Mesenchymal stem cell (in vitro differentiated cells and primary cell): Measurements from ENCODE around the gene RPTOR.

Experiments used
- DNase-seq: peaks from one replicate; pipeline ENCODE4 v3.0.0-alpha.2; 2013
- H2AFZ ChIP-seq: one replicate; pipeline ENCODE4 v1.6.1; 2013; ENCODE audit warnings: low read depth, mild to moderate bottlenecking, control low read depth, inconsistent platforms, low read length, moderate library complexity
- H2AK5ac ChIP-seq: 2 replicates; pipeline ENCODE4 v1.6.1; 2013; ENCODE audit warnings: low read length, moderate library complexity, mild to moderate bottlenecking, inconsistent platforms; ENCODE audit not compliant: severe bottlenecking
- H2BK120ac ChIP-seq: one replicate; pipeline ENCODE4 v1.6.1; 2013; ENCODE audit warnings: low read depth, mild to moderate bottlenecking, inconsistent platforms, low read length, moderate library complexity
- H2BK12ac ChIP-seq, 2 experiments: one replicate each; pipeline ENCODE4 v1.6.1; 2013; ENCODE audit warnings: inconsistent platforms in 2 of 2, low read length in 2 of 2, mild to moderate bottlenecking in 2 of 2, moderate library complexity in 2 of 2, control low read depth in 1 of 2
- H2BK15ac ChIP-seq: one replicate; pipeline ENCODE4 v1.6.1; 2013; ENCODE audit warnings: mild to moderate bottlenecking, low read depth, inconsistent platforms; ENCODE audit not compliant: poor library complexity, severe bottlenecking
- H2BK5ac ChIP-seq: 2 replicates; pipeline ENCODE4 v1.6.1; 2013; ENCODE audit warnings: low read depth, mild to moderate bottlenecking, low read length, control low read depth, inconsistent platforms; ENCODE audit not compliant: poor library complexity, severe bottlenecking
- H3K14ac ChIP-seq, 2 experiments: one replicate each; pipeline ENCODE4 v1.6.1; 2013; ENCODE audit warnings: inconsistent platforms in 2 of 2, low read length in 2 of 2, control low read depth in 1 of 2, mild to moderate bottlenecking in 1 of 2, moderate library complexity in 1 of 2
- H3K18ac ChIP-seq, 2 experiments: one replicate each; pipeline ENCODE4 v1.6.1; 2013; ENCODE audit warnings: inconsistent platforms in 2 of 2, low read length in 2 of 2, control low read depth in 1 of 2, low read depth in 1 of 2, mild to moderate bottlenecking in 1 of 2
- H3K23ac ChIP-seq, 2 experiments: one replicate each; pipeline ENCODE4 v1.6.1; 2013; ENCODE audit warnings: inconsistent platforms in 2 of 2, low read length in 2 of 2, mild to moderate bottlenecking in 2 of 2, moderate library complexity in 2 of 2, control low read depth in 1 of 2
- H3K27ac ChIP-seq: 2 replicates; pipeline ENCODE4 v1.5.1; 2013; ENCODE audit warnings: mild to moderate bottlenecking, moderate library complexity, low read length, control low read depth, inconsistent platforms; ENCODE audit not compliant: poor library complexity, severe bottlenecking
- H3K27me3 ChIP-seq, 2 experiments: 2 replicates each; pipeline versions ENCODE4 v1.6.1 to v1.7.0; 2013; ENCODE audit warnings: low read length in 2 of 2, mild to moderate bottlenecking in 2 of 2, moderate library complexity in 2 of 2, control low read depth in 1 of 2, inconsistent platforms in 1 of 2; ENCODE audit not compliant: control insufficient read depth in 1 of 2, insufficient read depth in 1 of 2
- H3K36me3 ChIP-seq, 2 experiments: 2 replicates each; pipeline versions ENCODE4 v1.6.1 to v1.7.0; 2013; ENCODE audit warnings: low read length in 2 of 2, control low read depth in 1 of 2, inconsistent platforms in 1 of 2, low read depth in 1 of 2, mild to moderate bottlenecking in 1 of 2; ENCODE audit not compliant: insufficient read depth in 2 of 2, control insufficient read depth in 1 of 2
- H3K4ac ChIP-seq, 2 experiments: one replicate each; pipeline ENCODE4 v1.6.1; 2013; ENCODE audit warnings: inconsistent platforms in 2 of 2, low read length in 2 of 2, mild to moderate bottlenecking in 2 of 2, moderate library complexity in 2 of 2, control low read depth in 1 of 2, low read depth in 1 of 2
- H3K4me1 ChIP-seq: 2 replicates; pipeline ENCODE4 v1.6.1; 2013; ENCODE audit warnings: low read depth, low read length, control low read depth; ENCODE audit not compliant: control insufficient read depth, insufficient read depth
- H3K4me2 ChIP-seq: 2 replicates; pipeline ENCODE4 v1.6.1; 2013; ENCODE audit warnings: low read length, mild to moderate bottlenecking, inconsistent platforms; ENCODE audit not compliant: poor library complexity, severe bottlenecking
- H3K4me3 ChIP-seq, 2 experiments: 2 replicates each; pipeline versions ENCODE4 v1.5.1 to v1.7.0; 2013; ENCODE audit warnings: low read length in 2 of 2, mild to moderate bottlenecking in 2 of 2, control low read depth in 1 of 2, low read depth in 1 of 2; ENCODE audit not compliant: insufficient read depth in 1 of 2
- H3K79me1 ChIP-seq: replicated peaks from 2 replicates; pipeline ENCODE4 v1.6.1; 2013; ENCODE audit warnings: mild to moderate bottlenecking, control low read depth, low read length, inconsistent platforms; ENCODE audit not compliant: poor library complexity, severe bottlenecking
- H3K9ac ChIP-seq: 2 replicates; pipeline ENCODE4 v1.7.0; 2013; ENCODE audit warnings: mild to moderate bottlenecking, low read length, moderate library complexity
- H3K9me3 ChIP-seq: 2 replicates; pipeline ENCODE4 v1.7.0; 2013; ENCODE audit warnings: mild to moderate bottlenecking, low read length; ENCODE audit not compliant: control insufficient read depth
- H4K8ac ChIP-seq: one replicate; pipeline ENCODE4 v1.6.1; 2013; ENCODE audit warnings: inconsistent platforms, mild to moderate bottlenecking, low read length, moderate library complexity
- H4K91ac ChIP-seq: one replicate; pipeline ENCODE4 v1.6.1; 2013; ENCODE audit warnings: mild to moderate bottlenecking, low read length, inconsistent platforms
- WGBS: methylation state at CpG from one replicate; pipeline ENCODE4 v1.1.7; 2013; ENCODE audit warnings: mixed read lengths; 5-methylcytosine and 5-hydroxymethylcytosine counted together

RPTOR gene

DNA sequence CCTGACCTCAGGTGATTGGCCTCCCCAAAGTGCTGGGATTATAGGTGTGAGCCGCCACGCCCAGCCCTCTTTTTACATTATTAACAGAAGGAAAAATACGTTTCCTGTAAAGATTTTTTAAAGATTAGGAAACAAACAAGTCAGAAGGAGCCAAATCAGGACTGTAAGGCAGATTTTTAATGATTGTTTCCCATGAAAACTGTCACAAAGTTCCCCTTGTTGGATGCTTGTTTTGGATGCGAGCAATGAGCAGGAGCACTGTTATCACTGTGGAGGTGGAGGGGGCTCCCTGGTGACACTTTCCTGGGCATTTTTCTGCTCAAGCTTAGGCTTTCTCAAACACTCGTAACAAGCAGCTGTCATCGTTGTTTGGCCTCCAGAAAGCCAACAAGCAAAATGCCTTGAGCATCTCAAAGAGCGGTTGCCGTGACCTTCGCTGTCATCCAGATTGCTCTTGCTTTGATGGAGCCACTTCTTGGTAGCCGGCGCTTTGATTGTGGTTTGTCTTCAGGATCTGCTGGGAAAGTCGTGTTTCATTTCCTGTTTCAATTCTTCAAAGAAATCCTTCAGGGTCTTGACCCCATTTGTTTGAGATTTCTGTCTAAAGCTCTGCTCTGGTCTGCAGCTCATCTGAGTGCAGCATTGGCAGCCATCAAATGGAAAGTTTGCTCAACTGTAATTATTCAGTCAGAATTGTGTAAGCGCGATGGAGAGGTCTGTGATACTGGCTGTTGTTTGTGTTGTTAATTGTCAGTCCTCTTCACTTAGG, 128.7 kb downstream of the RPTOR start:
- peak overlapping the region in 1 of 2 experiments; percentile 40 for H2BK12ac ChIP-seq
- DNase-seq, result peak; percentile 89
- no peak overlapping the region for H3K4me2 ChIP-seq
- H3K4ac ChIP-seq, result no peak overlapping the region
- 19% methylated on average over 12 of the region's 14 CpGs for WGBS
- H4K91ac ChIP-seq, result no peak overlapping the region
- no peak overlapping the region for H2BK5ac ChIP-seq
- no peak overlapping the region for H2AFZ ChIP-seq
- H3K23ac ChIP-seq, result no peak overlapping the region
- H4K8ac ChIP-seq, result no peak overlapping the region
- no peak overlapping the region for H3K14ac ChIP-seq
- H3K79me1 ChIP-seq, result peaks cover 43% of the 10 kb centered on the region
- H3K9ac ChIP-seq, result no peak overlapping the region
- H3K9me3 ChIP-seq, result peaks cover 2% of the 10 kb centered on the region
- no peak overlapping the region for H2BK15ac ChIP-seq
- H3K4me3 ChIP-seq, result no peak overlapping the region
- no peak overlapping the region for H3K27ac ChIP-seq
- H2BK120ac ChIP-seq, result no peak overlapping the region
- H3K18ac ChIP-seq, result no peak overlapping the region
- H3K27me3 ChIP-seq, result no peaks in the 10 kb centered on the region
- H3K4me1 ChIP-seq, result peaks cover 13% of the 10 kb centered on the region
- H2AK5ac ChIP-seq, result no peak overlapping the region
- peaks cover 0 to 4% of the 10 kb centered on the region in 2 experiments for H3K36me3 ChIP-seq

DNA sequence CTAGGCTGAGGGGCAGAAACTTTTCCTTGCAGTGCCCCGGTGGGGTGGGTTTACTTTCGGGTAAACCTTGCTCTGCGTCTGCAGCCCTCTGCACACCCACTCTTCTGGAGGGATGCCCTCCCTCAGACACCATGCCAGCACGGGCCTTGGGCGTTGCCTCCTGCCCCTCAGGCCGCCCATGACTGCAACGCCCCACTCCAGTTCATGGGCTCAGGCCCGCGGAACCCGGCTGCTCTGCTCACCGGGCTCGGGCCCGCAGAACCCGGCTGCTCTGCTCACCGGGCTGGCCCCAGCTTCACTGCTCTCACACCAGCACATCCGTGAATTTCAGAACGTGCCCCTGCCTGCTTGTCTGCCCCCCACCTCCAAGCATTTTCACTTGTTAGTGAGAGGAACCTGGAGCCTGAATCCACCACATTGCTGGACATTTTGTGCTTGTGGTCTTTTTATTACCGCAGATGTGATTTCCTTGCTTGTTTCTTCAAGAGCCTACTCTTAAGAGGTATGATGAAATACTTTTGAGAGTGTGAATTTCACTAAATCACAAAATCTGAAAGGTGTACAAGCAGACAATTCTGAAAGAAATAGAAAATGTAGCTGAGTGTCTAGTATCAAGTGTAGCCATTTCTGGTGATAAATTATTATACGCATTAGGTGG, 130.9 kb downstream of the RPTOR start:
- Histone ChIP-seq H3K4me2 (no peak overlapping the region), H3K4ac (peak overlapping the region in 1 of 2 experiments; percentile 4), H3K4me1 (peaks cover 15% of the 10 kb centered on the region), H3K27ac (no peak overlapping the region), H2BK12ac (peak overlapping the region in 1 of 2 experiments; percentile 81), H3K9me3 (peaks cover 2% of the 10 kb centered on the region), H2BK15ac (no peak overlapping the region), H2BK120ac (no peak overlapping the region), H3K79me1 (peaks cover 39% of the 10 kb centered on the region), H3K23ac (no peak overlapping the region), H2BK5ac (no peak overlapping the region), H3K4me3 (no peak overlapping the region), H2AFZ (no peak overlapping the region), H3K14ac (no peak overlapping the region), H3K9ac (no peak overlapping the region), H3K18ac (no peak overlapping the region), H3K27me3 (no peaks in the 10 kb centered on the region), H4K91ac (no peak overlapping the region), H3K36me3 (peaks cover 0 to 4% of the 10 kb centered on the region in 2 experiments), H2AK5ac (no peak overlapping the region), H4K8ac (no peak overlapping the region)
- 93% methylated on average over 18 of the region's 19 CpGs for WGBS
- peak; percentile 39 for DNase-seq

DNA sequence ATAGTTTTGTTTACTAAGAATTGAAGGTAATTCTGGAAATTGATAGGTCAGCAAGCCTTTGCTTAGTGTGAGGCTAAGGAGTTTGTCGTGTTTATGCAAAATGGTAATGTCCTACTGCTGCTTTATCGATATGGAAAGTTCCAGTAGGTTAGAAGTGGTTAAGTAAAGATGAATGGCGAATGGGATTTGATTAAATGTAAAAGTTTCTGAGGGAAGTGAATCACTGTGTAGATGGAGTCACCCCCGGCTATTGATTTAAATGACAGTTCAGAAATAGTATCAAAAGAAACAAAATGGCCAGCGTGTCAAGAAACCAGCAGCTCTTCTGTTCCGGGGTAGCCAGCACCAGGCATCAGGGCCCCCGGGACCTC, 131.4 kb downstream of the RPTOR start:
- H2BK15ac ChIP-seq, result no peak overlapping the region
- no peak overlapping the region for H3K23ac ChIP-seq
- no peak overlapping the region for H2AK5ac ChIP-seq
- peak overlapping the region; percentile 24 to 51 for H2BK12ac ChIP-seq
- no peak overlapping the region for H3K4me2 ChIP-seq
- no peak for DNase-seq
- H2AFZ ChIP-seq, result no peak overlapping the region
- H2BK120ac ChIP-seq, result no peak overlapping the region
- peaks cover 39% of the 10 kb centered on the region for H3K79me1 ChIP-seq
- H3K9ac ChIP-seq, result no peak overlapping the region
- no peaks in the 10 kb centered on the region for H3K27me3 ChIP-seq
- peaks cover 2% of the 10 kb centered on the region for H3K9me3 ChIP-seq
- H2BK5ac ChIP-seq, result no peak overlapping the region
- H3K14ac ChIP-seq, result no peak overlapping the region
- peaks cover 13% of the 10 kb centered on the region for H3K4me1 ChIP-seq
- H3K27ac ChIP-seq, result no peak overlapping the region
- H4K91ac ChIP-seq, result no peak overlapping the region
- WGBS, result 97% methylated on average over 7 of the region's 7 CpGs
- H3K4ac ChIP-seq, result no peak overlapping the region
- peaks cover 0 to 7% of the 10 kb centered on the region in 2 experiments for H3K36me3 ChIP-seq
- H3K4me3 ChIP-seq, result no peak overlapping the region
- no peak overlapping the region for H3K18ac ChIP-seq
- no peak overlapping the region for H4K8ac ChIP-seq

DNA sequence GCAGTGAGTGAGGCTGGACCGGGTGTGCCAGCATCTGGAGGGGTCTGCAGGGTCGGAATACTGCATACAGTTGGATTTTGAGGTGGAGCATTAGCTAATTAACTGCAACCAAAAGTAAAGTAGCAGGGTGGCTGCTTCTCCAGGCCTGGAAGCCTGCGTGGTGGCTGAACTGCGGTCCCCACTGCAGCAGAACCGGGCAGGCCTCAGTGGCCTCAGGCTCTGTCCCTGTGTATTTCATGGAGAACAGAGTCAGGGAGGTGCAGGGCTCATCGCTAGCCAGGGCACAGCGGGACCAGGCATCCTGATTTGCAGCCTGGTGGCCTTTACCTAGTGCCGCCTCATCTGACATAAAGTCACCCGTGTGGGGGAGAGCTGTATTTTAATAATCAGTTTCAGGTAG, 131.9 kb downstream of the RPTOR start:
- Histone ChIP-seq H3K36me3 (peaks cover 0 to 10% of the 10 kb centered on the region in 2 experiments), H3K27ac (no peak overlapping the region), H3K79me1 (peaks cover 38% of the 10 kb centered on the region), H4K91ac (peak overlapping the region; percentile 62), H3K4ac (peak overlapping the region in 1 of 2 experiments; percentile 29), H3K4me1 (peaks cover 14% of the 10 kb centered on the region), H2BK120ac (no peak overlapping the region), H3K9me3 (peaks cover 2% of the 10 kb centered on the region), H3K9ac (no peak overlapping the region), H3K23ac (no peak overlapping the region), H2AFZ (no peak overlapping the region), H2AK5ac (no peak overlapping the region), H3K27me3 (no peaks in the 10 kb centered on the region), H3K14ac (no peak overlapping the region), H3K4me3 (no peak overlapping the region), H2BK5ac (no peak overlapping the region), H4K8ac (no peak overlapping the region), H3K18ac (no peak overlapping the region), H3K4me2 (no peak overlapping the region), H2BK15ac (peak overlapping the region; percentile 46), H2BK12ac (peak overlapping the region; percentile 51 to 71)
- 93% methylated on average over 9 of the region's 9 CpGs for WGBS
- DNase-seq, result no peak
